Superior temporal gyrus (tissue), 1 donor: ENCODE measurements around the gene FFAR2.
A peak's percentile ranks its signal among the peaks of the same experiment; 100 is the strongest.
"Not testable (repeated sequence)": the region's sequence is repeated elsewhere in the genome, so short reads cannot be mapped to it uniquely, and the experiment has no call there.

Source experiments
- DNase-seq: peaks from one replicate; pipeline ENCODE4 v3.0.0-alpha.2; 2016; ENCODE audit errors: extremely low spot score

Gene FFAR2

GRCh38 chr19:35455616-35456201, 7.7 kb downstream of the FFAR2 start:
- no peak for DNase-seq

DNA sequence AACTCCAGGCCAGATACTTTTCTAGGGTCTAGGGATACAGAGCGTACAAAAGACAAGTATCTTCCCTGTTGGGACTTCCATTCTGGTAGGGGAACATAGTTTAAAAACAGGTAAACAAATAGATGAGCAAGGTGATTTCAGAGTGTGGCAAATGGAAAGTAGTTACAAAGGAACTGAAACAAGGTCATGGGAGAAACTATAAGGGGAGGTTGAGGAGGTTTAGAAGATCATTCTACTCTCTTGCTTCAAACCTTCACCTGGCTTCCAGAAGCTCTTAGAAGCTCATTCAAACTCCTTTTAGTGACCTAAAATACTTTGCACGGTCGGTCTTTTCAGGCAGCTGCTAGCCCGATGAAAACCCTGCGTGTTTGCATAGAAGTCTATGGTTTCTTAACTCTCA, 9.1 kb downstream of the FFAR2 start:
- no peak for DNase-seq

- DNase-seq: no peak
Observed at GRCh38 chr19:35458192-35458591, 10.1 kb downstream of the FFAR2 start.

DNA sequence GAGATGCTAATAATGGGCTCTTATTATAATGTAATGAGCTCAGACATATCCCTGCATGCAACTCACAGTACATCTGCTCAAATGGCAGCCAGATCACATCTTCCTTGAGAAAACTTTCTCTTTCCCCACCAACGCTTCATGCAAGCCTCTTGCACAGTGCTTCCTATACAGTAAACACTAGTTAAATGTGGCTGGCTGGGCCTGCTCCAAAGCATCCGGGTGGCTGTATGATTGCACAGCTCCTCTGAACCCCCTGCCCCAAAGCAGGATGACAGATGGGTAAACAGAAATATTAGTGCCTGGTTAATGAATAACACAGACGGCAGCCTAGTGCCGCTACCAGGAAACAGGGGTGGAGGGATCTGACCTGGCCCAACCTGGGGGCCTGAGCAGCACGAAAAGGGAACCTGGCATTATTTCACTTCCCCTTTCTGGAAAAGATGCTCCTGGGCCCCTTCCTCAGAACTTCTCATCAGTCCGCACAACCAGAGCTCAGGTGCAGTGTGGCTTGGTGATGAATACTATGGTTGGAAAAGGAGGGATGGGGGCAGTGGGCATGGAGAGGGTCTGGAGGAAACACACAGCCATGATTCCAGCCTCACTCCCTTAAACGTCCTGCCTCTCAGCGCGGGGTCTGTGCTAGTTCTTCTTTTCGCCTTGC, 10.8 kb downstream of the FFAR2 start:
- no peak for DNase-seq

- no peak for DNase-seq
Observed at GRCh38 chr19:35459414-35460082, 11.5 kb downstream of the FFAR2 start.

GRCh38 chr19:35460608-35461007, 12.6 kb downstream of the FFAR2 start:
- DNase-seq: no peak

GRCh38 chr19:35461060-35461459, 13.0 kb downstream of the FFAR2 start:
- DNase-seq: no peak

DNA sequence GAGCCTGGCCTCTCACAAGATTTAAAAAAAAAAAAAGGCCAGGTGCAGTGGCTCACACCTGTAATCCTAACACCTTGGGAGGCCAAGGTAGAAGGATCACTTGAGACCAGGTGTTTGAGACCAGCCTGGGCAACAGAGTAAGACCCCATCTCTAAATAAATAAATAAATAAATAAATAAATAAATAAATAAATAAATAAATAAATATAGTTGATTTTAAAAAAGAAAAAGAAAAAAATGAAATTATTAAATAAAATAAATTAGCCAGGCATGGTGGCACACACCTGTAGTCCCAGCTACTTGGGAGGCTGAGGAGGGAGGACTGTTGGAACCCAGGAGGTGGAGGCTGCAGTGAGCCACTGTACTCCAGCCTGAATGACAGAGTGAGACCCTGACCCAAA, 13.7 kb downstream of the FFAR2 start:
- not testable (repeated sequence) for DNase-seq

DNA sequence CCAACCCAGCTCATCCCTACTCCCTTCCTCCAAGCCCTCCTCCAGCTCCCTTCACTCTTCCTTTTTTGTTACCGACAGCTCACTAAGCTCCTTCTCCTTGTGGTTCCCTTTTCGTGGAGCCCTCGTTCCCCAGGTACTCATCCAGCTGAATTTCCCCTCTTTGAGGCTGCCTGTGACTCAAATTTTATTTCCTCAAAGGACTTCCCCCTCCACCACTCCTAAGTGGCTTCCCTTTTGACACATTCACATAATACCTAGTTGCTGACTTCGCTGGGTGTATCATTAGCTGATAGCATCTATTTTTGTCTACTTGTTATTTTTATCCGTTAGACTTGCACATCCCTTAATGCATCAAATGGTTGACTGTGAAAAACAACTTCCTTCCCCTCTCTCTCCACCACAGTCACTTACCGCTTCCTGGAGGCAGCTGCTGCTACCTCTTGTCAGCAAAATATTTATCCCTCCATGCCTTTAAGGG, 14.5 kb downstream of the FFAR2 start:
- no peak for DNase-seq

DNA sequence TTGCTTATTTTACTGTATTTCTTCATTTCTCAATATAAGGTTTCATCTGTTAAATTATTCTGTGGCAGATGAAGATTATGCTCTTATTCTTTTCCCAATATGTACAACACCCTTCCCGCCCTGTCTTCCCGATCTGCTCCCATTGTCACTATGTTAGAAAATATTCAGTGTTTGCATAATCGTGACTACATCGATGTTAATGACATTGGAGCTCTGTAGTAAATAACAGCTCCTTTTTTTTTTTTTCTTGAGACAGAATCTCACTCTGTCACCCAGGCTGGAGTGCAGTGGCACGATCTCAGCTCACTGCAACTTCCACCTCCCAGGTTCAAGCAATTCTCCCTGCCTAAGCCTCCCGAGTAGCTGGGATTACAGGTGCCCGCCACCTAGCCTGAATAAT, 14.9 kb downstream of the FFAR2 start:
- not testable (repeated sequence) for DNase-seq

- no peak for DNase-seq
Observed at GRCh38 chr19:35466259-35466658, 18.2 kb downstream of the FFAR2 start.

GRCh38 chr19:35468637-35469036, 20.6 kb downstream of the FFAR2 start:
- peak; percentile 38 for DNase-seq

GRCh38 chr19:35470128-35470527, 22.1 kb downstream of the FFAR2 start:
- no peak for DNase-seq

GRCh38 chr19:35471075-35471474, 23.0 kb downstream of the FFAR2 start:
- not testable (repeated sequence) for DNase-seq

GRCh38 chr19:35471946-35472345, 23.9 kb downstream of the FFAR2 start:
- DNase-seq: no peak

DNA sequence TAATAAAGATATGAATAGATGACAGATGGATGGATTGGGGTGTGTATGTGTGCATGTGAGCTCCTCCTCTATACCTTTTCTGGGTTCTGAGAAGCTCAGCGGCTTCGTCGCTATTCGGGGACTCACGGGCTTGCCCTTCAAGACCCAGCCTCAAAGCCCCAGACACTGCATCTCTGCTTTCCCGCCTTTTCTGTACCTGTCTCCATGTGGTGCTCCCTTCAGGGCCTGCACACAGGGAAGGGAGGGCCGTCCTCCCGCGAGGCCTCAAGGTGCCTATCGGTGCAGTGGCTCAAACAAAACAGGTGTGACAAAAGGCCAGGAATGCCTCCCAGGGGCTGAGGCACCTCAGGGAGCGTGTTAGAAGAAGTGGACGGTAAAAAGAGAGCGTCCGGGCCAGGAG, 26.0 kb downstream of the FFAR2 start:
- no peak for DNase-seq

GRCh38 chr19:35474594-35474993, 26.5 kb downstream of the FFAR2 start:
- not testable (repeated sequence) for DNase-seq

DNA sequence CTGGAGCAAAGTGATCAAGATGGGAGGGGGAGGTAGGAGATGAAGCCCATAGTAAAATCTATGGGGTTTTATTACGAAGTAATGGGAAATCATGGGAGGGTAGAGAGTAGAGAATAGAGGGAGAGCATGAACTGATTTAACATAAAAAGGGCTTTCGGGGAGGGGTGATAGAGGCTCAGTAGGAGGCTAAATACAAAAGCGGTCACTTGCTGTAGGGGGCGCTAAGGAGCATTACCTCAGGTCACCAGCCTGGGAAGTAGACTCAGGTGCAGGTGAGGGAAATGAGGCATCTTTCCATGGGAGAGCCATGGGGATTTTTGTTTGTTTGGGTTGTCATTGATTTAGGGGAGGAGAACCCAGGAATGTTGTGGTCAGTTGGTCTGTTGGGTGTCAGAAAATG, 28.1 kb downstream of the FFAR2 start:
- DNase-seq: no peak

DNA sequence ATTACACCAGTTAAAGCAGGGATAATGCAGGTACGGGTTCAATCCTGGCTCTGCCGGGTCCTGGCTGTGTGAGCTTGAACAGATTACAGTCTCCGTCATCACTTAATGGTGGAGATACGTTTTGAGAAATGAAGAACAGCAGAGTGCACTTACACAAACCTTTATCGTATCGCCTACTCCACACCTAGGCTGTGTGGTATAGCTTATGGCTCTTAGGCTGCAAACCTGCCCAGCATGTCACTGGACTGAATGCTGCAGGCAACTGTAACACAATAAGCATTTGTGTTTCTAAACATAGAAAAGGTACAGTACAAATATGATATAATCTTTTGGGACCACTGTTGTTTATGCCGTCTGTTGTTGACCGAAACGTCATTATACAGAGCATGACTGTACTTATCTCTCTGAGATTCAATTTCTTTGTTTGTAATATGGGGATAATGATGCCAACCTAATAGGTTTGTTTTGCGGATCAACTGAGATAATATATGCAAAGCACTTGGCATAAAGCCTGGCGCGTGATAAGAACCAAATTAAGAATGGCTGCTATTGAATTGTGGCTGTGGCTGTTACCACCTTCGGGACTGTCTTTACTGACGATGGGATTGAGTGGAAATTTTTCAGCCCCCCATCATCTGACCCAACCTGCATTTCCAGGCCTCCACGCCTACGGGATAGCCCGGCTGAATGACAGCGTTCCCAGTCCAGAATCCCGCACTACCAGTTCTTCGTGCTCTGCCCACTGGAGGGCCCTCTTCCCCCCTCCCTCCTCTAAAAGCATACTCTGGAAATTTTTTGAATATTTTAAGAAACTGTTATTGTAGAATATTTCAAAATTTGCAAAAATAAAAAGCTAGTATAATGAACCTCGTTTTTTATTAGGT, 31.0 kb downstream of the FFAR2 start:
- DNase-seq: no peak

DNA sequence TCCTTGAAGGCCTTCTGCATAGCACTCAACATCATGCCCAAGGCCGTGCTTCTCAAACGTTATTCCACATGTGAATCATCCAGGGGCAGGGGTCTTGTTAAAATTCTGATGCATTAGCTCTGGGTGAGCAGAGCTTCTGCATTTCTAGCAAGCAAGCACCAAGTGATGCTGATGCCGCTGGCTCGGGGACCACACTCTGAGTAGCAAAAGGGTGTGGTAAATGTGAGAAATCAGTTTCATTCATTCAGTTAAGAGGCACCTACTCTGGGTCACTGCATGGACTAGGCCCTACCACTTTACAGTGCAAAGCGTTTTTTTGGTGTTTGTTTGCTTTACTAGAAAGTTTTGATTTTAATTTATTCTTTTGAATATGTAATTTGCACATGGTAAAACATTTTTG, 35.0 kb downstream of the FFAR2 start:
- no peak for DNase-seq

DNA sequence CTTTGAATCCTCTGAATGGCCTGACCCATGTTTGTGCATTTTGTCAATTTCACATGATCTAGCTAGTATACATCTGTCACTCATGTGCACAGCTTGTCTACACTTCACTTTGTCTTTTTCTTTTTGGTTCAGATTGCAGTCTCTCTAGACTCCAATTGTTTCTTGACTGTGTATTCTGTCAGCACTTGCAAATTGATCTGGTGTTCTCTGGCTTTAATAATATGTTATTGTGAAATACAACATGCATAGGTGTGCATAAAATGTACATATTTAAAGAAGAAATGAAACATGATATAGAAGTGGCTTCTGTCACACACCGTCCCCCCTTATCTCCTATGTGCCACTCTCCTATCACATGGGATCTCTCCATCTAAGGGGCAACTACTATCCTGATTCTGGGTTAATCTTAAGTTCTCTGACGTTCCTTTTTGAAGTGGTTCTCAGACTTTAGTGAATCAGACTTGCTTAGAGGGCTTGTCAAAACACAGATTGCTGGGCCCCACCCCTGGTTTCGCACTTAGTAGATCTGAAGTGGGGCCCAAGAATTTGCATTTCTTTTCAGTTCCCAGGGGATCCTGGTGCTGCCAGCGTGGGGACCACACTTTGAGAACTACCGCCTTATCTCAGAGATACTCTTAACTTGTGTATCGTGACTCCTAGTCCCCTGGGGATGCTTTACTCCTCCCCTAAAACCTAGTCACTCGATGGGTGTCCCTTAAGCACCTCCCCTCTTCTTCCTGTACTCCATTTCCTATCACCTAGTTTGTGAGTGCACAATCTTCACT, 36.4 kb downstream of the FFAR2 start:
- DNase-seq: no peak
